GM10266 (cell line): ENCODE measurements around the gene SETX.

Experiments
- DNase-seq: peaks from one replicate; pipeline ENCODE4 v3.0.0; 2012; ENCODE audit errors: extremely low spot score
- TF ChIP-seq, protein P1 (sequence below): IDR thresholded peaks from 2 replicates; pipeline ENCODE4 v1.5.1; 2012; ENCODE audit warnings: mild to moderate bottlenecking, low read depth; ENCODE audit not compliant: control insufficient read depth, insufficient read depth; ENCODE audit errors: missing control alignments

SETX gene

DNA sequence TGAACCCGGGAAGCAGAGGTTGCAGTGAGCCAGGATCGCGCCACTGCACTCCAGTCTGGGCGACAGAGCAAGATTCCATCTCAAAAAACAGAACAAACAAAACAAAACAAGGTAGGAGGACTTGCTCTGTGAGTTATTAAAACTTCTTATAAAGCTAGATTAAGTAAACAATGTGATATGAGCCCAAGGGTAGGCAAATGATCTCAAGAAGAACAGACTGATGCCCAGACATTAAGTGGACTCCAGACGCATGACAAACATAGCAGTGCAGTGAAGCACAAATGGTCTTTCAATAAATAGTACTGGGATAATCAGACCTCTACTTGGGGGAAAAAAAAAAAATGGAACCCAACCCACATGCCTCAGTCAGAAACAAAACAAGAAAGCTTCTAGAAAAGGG lies 45.7 kb downstream of the SETX start:
- DNase-seq = no peak
- TF ChIP-seq, protein P1, sequence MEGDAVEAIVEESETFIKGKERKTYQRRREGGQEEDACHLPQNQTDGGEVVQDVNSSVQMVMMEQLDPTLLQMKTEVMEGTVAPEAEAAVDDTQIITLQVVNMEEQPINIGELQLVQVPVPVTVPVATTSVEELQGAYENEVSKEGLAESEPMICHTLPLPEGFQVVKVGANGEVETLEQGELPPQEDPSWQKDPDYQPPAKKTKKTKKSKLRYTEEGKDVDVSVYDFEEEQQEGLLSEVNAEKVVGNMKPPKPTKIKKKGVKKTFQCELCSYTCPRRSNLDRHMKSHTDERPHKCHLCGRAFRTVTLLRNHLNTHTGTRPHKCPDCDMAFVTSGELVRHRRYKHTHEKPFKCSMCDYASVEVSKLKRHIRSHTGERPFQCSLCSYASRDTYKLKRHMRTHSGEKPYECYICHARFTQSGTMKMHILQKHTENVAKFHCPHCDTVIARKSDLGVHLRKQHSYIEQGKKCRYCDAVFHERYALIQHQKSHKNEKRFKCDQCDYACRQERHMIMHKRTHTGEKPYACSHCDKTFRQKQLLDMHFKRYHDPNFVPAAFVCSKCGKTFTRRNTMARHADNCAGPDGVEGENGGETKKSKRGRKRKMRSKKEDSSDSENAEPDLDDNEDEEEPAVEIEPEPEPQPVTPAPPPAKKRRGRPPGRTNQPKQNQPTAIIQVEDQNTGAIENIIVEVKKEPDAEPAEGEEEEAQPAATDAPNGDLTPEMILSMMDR = no peak

GRCh38 chr9:132301521-132301920 lies 53.3 kb downstream of the SETX start:
- TF ChIP-seq, protein P1 = no peak
- DNase-seq = no peak

GRCh38 chr9:132299221-132299620 lies 55.6 kb downstream of the SETX start:
- TF ChIP-seq, protein P1 = no peak
- no peak for DNase-seq

GRCh38 chr9:132295181-132295580 lies 59.6 kb downstream of the SETX start:
- DNase-seq = no peak
- TF ChIP-seq, protein P1 = no peak

DNA sequence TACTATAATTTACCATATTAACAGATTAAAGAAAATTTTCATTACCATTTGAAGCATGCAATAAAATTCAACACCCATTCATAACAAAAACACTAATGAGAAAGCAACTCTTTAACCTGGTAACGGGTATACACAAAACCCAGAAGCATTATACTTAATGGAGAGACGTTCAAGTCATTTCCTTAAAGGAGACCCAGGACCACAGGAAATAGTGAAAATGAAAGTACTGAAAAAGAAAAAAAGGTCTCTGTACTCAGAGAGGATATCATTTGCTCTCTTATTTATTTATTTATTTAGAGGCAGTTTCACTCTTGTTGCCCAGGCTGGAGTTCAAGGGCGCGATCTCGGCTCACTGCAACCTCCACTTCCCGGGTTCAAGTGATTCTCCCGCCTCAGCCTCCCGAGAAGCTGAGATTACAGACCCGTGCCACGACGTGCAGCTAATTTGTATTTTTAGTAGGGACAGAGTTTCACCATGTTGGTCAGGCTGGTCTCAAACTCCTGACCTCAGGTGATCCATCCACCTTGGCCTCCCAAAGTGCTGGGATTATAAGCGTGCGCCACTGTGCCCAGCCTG lies 61.6 kb downstream of the SETX start:
- TF ChIP-seq, protein P1 = no peak
- no peak for DNase-seq

GRCh38 chr9:132288966-132289365 lies 65.8 kb downstream of the SETX start:
- no peak for DNase-seq
- TF ChIP-seq, protein P1 = no peak

- TF ChIP-seq, protein P1 = no peak
- no peak for DNase-seq
These were observed 66.4 kb downstream of the SETX start for GRCh38 chr9:132288361-132288760.
